Stimulated activated CD8-positive, alpha-beta memory T cell treated with anti-CD3 and anti-CD28 coated beads, Interleukin-7, amount 100 ng/mL, for 24 hours (primary cell): ENCODE measurements around the gene ZNF136.

Experiments used
- DNase-seq: peaks from one replicate; pipeline ENCODE4 v3.0.0-alpha.2; 2020; ENCODE audit warnings: low read depth

ZNF136 gene

GRCh38 chr19:12194827-12195731, 32.2 kb downstream of the ZNF136 start:
- DNase-seq: peak; percentile 51

- DNase-seq: no peak
These were observed 35.2 kb downstream of the ZNF136 start for GRCh38 chr19:12198136-12198535.

GRCh38 chr19:12199757-12200419, 37.0 kb downstream of the ZNF136 start:
- DNase-seq: no peak

- DNase-seq: peak; percentile 21
These were observed 39.4 kb downstream of the ZNF136 start for GRCh38 chr19:12202250-12202649.

GRCh38 chr19:12205296-12205695, 42.4 kb downstream of the ZNF136 start:
- no peak for DNase-seq

GRCh38 chr19:12208221-12208620, 45.3 kb downstream of the ZNF136 start:
- DNase-seq: no peak

GRCh38 chr19:12217332-12217731, 54.4 kb downstream of the ZNF136 start:
- DNase-seq: no peak

- no peak for DNase-seq
These were observed 60.2 kb downstream of the ZNF136 start for GRCh38 chr19:12222980-12223630.

GRCh38 chr19:12224676-12225075, 61.8 kb downstream of the ZNF136 start:
- DNase-seq: no peak

GRCh38 chr19:12229990-12230389, 67.1 kb downstream of the ZNF136 start:
- no peak for DNase-seq

GRCh38 chr19:12230751-12231733, 68.1 kb downstream of the ZNF136 start:
- no peak for DNase-seq

- no peak for DNase-seq
These were observed 70.1 kb downstream of the ZNF136 start for GRCh38 chr19:12232961-12233360.

- DNase-seq: no peak
These were observed 74.4 kb downstream of the ZNF136 start for GRCh38 chr19:12237143-12237839.
